Thyroid gland (tissue), 4 donors: Measurements from ENCODE around the gene FBXO9.

ENCODE experiments used
- CTCF ChIP-seq, 6 experiments: fragments of 200-600 bp in 3 of 6; fragments of 450-650 bp in 3 of 6; sonication (generic) in 3 of 6; IDR thresholded peaks; one replicate each; pipeline ENCODE4 v1.5.1; 2016 to 2019; ENCODE audit warnings: antibody characterized with exemption in 6 of 6, mild to moderate bottlenecking in 2 of 6, inconsistent platforms in 1 of 6, moderate library complexity in 1 of 6
- POLR2A ChIP-seq, 2 donors: fragments of 450-650 bp; IDR thresholded peaks; one replicate each; pipeline ENCODE4 v1.6.1; 2017; ENCODE audit warnings: antibody characterized with exemption in 2 of 2, mild to moderate bottlenecking in 2 of 2, moderate library complexity in 1 of 2

GRCh38 chr6:53134601-53135235, 69.5 kb downstream of the FBXO9 start:
- no peak for TF ChIP-seq CTCF (IDR thresholded peaks at IDR 0.05)
- no peak for TF ChIP-seq POLR2A (IDR thresholded peaks at IDR 0.05)
